ENCODE measurements around the gene ALDH1L2. TPM values are rescaled to one million over a fixed set of nuclear protein-coding genes. Genes with fewer than 3 reads are reported as not detected.

Gene ALDH1L2
- total and polyA plus RNA-seq, 9 of the 15 experiments (the other 6 are each of a cell fraction or from before 2014, with no cell fraction given) = 1.1 to 9.9 (median 3.8) TPM

GRCh38 chr12:104986022-104986941, 98.0 kb downstream of the ALDH1L2 start, which contains the start of gene NOPCHAP1 (continued):
- no peak for TF ChIP-seq SRSF9 (IDR thresholded peaks at IDR 0.05; ENCODE audit: borderline replicate concordance, low read depth, low read length)
- TF ChIP-seq ZNF263 (CRISPR knock-in tag; IDR thresholded peaks at IDR 0.05; ENCODE audit: borderline replicate concordance) = no peak
- TF ChIP-seq ZNF347 (CRISPR knock-in tag; IDR thresholded peaks at IDR 0.05; ENCODE audit: low read depth) = no peak
- no peak for TF ChIP-seq DDX20 (tag; IDR thresholded peaks at IDR 0.05; ENCODE audit: low read depth)
- TF ChIP-seq ELK1 (CRISPR knock-in tag; IDR thresholded peaks at IDR 0.05) = no peak
- TF ChIP-seq ELF2 (CRISPR knock-in tag; IDR thresholded peaks at IDR 0.05) = no peak
- TF ChIP-seq FOXK2 (conservative IDR thresholded peaks at IDR 0.05 in 1 of 2, IDR thresholded peaks at IDR 0.05 in 1 of 2; ENCODE audit: low read depth in 2 of 2) = no peak
- peak; percentile 58 for TF ChIP-seq TAF9B (IDR thresholded peaks at IDR 0.05; ENCODE audit: partially characterized antibody)
- no peak for TF ChIP-seq GTF2F1 (IDR thresholded peaks at IDR 0.05; ENCODE audit: low read depth, low read length)
- no peak for TF ChIP-seq TARDBP (IDR thresholded peaks at IDR 0.05)
- TF ChIP-seq IRF1 (CRISPR knock-in tag; IDR thresholded peaks at IDR 0.05; ENCODE audit: borderline replicate concordance) = no peak
- TF ChIP-seq RFX1 (IDR thresholded peaks at IDR 0.05) = no peak
- TF ChIP-seq ZBTB7A (IDR thresholded peaks at IDR 0.05; ENCODE audit: borderline replicate concordance, control insufficient read depth, low read depth, low read length) = no peak; the same call in 1 of the 2 replicates
- TF ChIP-seq CHD2 (IDR thresholded peaks at IDR 0.05; ENCODE audit: low read depth, low read length) = no peak
- TF ChIP-seq KAT8 (IDR thresholded peaks at IDR 0.05; ENCODE audit: low read depth) = no peak
- TF ChIP-seq RHOXF2B (CRISPR knock-in tag; conservative IDR thresholded peaks at IDR 0.05) = no peak
- TF ChIP-seq SRSF1 (IDR thresholded peaks at IDR 0.05; ENCODE audit: low read depth, low read length) = 0 out of 2 replicates have a peak, but pooled peaks have one; percentile 56
- TF ChIP-seq ZSCAN32 (CRISPR knock-in tag; IDR thresholded peaks at IDR 0.05) = no peak
- TF ChIP-seq SOX6 (IDR thresholded peaks at IDR 0.05) = no peak
- no peak for TF ChIP-seq ZFP91 (CRISPR knock-in tag; IDR thresholded peaks at IDR 0.05)
- peak; percentile 27; the same call in 1 of the 2 replicates for TF ChIP-seq CREB1 (IDR thresholded peaks at IDR 0.05)
- TF ChIP-seq CREB1 (CRISPR knock-in tag; IDR thresholded peaks at IDR 0.05) = no peak
- TF ChIP-seq SAFB2 (IDR thresholded peaks at IDR 0.05; ENCODE audit: borderline replicate concordance, low read depth, low read length, severe bottlenecking) = no peak
- no peak for TF ChIP-seq DPF2 (IDR thresholded peaks at IDR 0.05)
- no peak for TF ChIP-seq ASH1L (IDR thresholded peaks at IDR 0.05; ENCODE audit: borderline replicate concordance, low read depth, partially characterized antibody)
- TF ChIP-seq SP2 (IDR thresholded peaks at IDR 0.05; ENCODE audit: extremely low read depth, low read depth, low read length, poor library complexity, severe bottlenecking) = no peak
- no peak for TF ChIP-seq NCOA6 (IDR thresholded peaks at IDR 0.05)

Measured in K562 (cell line).